Right atrium auricular region (tissue), 2 donors: ENCODE data around the gene DAZ2. TPM values are rescaled to one million over a fixed set of nuclear protein-coding genes. Genes with fewer than 3 reads are reported as not detected.
"Not testable (repeated sequence)": the region's sequence is repeated elsewhere in the genome, so short reads cannot be mapped to it uniquely, and the experiment has no call there.

Experiments
- DNase-seq: peaks from one replicate; pipeline ENCODE4 v3.0.0-alpha.2; 2019; ENCODE audit warnings: low spot score
- H3K27ac ChIP-seq, 2 donors: fragments of 200-600 bp; sonication (generic); 1 replicate in 1 of 2; 2 replicates in 1 of 2; pipeline ENCODE4 v1.5.1; 2016 to 2019
- H3K27me3 ChIP-seq, 2 donors: fragments of 200-600 bp; sonication (generic); one replicate each; pipeline versions ENCODE4 v1.5.1 to v1.6.0; 2017 to 2019
- H3K36me3 ChIP-seq: fragments of 200-600 bp; sonication (generic); one replicate; pipeline ENCODE4 v1.5.1; 2016
- H3K4me1 ChIP-seq, 2 donors: fragments of 200-600 bp; sonication (generic); one replicate each; pipeline versions ENCODE4 v1.5.1 to v1.6.0; 2017 to 2019
- H3K4me3 ChIP-seq, 2 donors: fragments of 200-600 bp; sonication (generic); 1 replicate in 1 of 2; 2 replicates in 1 of 2; pipeline ENCODE4 v1.5.1; 2017 to 2019; ENCODE audit warnings: mild to moderate bottlenecking in 1 of 2, moderate library complexity in 1 of 2
- H3K9me3 ChIP-seq, 2 donors: fragments of 200-600 bp; sonication (generic); one replicate each; pipeline ENCODE4 v1.5.1; 2019
- total RNA-seq, 2 donors: library from RNA; depleted of rRNA; stranded (reverse); fragments of >200 nt; gene quantifications; one replicate each; pipeline ENCODE4 v1.1.0, GENCODE V29; 2016

DAZ2 gene, protein sequence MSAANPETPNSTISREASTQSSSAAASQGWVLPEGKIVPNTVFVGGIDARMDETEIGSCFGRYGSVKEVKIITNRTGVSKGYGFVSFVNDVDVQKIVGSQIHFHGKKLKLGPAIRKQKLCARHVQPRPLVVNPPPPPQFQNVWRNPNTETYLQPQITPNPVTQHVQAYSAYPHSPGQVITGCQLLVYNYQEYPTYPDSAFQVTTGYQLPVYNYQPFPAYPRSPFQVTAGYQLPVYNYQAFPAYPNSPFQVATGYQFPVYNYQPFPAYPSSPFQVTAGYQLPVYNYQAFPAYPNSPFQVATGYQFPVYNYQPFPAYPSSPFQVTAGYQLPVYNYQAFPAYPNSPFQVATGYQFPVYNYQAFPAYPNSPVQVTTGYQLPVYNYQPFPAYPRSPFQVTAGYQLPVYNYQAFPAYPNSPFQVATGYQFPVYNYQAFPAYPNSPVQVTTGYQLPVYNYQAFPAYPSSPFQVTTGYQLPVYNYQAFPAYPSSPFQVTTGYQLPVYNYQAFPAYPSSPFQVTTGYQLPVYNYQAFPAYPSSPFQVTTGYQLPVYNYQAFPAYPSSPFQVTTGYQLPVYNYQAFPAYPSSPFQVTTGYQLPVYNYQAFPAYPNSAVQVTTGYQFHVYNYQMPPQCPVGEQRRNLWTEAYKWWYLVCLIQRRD
- total RNA-seq, result not detected

DNA sequence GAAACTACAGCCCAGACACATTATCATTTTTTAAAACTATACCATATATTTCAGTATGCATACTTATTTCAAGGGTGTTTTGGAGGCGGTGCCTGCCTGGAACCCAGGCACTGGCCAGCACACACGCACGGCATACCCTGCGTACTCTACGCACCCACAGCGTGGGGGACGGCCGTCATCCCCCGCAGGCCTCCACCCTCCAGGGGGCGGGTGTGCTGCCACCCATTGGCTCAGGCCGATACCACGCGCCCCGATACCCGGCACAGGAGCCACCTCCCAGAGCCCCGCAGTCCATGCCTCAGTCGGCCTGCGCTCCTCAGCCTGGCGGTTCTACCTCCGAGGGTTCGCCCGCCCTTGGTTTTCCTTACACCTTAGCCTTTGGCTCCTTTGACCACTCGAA is at the start of gene DAZ2:
Gene DAZ2 (plus strand): TSS at position 301 of the 400 bp plus-strand sequence. CDS start 208 bp downstream, outside the sequence.
- not testable (repeated sequence) for H3K27me3 ChIP-seq, DNase-seq, H3K4me3 ChIP-seq, H3K9me3 ChIP-seq, H3K27ac ChIP-seq, H3K36me3 ChIP-seq, H3K4me1 ChIP-seq

DNA sequence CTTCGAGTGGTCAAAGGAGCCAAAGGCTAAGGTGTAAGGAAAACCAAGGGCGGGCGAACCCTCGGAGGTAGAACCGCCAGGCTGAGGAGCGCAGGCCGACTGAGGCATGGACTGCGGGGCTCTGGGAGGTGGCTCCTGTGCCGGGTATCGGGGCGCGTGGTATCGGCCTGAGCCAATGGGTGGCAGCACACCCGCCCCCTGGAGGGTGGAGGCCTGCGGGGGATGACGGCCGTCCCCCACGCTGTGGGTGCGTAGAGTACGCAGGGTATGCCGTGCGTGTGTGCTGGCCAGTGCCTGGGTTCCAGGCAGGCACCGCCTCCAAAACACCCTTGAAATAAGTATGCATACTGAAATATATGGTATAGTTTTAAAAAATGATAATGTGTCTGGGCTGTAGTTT is 20.4 kb upstream of the DAZ2 start, which contains the start of gene DAZ1:
Gene DAZ1 (minus strand): TSS at position 101 of the 400 bp plus-strand sequence. CDS start 208 bp downstream, outside the sequence.
- H3K4me3 ChIP-seq, DNase-seq, H3K27me3 ChIP-seq, H3K27ac ChIP-seq, H3K4me1 ChIP-seq, H3K36me3 ChIP-seq, H3K9me3 ChIP-seq: not testable (repeated sequence)

DNA sequence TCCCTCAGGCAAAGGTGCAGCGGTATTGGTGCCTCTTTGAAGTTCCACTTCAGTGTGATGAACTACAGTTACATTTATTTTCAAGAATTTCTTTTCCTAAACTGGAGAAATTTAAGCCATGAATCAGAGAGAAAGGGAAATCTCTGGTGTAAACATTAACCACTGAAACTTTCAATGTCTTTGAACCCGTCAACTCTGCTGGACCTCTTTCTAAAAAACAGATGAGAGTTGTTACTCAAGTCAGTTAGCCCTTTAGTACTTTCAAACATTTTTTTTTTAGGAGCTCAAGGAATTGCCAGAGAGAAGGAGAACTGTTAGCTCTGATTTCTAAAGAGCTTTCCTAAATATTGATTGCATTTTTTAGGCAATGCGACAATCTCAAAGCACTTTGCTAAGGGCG is 11.9 kb upstream of the DAZ2 start:
- H3K27me3 ChIP-seq, H3K27ac ChIP-seq, H3K9me3 ChIP-seq, H3K36me3 ChIP-seq, H3K4me1 ChIP-seq, DNase-seq, H3K4me3 ChIP-seq: not testable (repeated sequence)

DNA sequence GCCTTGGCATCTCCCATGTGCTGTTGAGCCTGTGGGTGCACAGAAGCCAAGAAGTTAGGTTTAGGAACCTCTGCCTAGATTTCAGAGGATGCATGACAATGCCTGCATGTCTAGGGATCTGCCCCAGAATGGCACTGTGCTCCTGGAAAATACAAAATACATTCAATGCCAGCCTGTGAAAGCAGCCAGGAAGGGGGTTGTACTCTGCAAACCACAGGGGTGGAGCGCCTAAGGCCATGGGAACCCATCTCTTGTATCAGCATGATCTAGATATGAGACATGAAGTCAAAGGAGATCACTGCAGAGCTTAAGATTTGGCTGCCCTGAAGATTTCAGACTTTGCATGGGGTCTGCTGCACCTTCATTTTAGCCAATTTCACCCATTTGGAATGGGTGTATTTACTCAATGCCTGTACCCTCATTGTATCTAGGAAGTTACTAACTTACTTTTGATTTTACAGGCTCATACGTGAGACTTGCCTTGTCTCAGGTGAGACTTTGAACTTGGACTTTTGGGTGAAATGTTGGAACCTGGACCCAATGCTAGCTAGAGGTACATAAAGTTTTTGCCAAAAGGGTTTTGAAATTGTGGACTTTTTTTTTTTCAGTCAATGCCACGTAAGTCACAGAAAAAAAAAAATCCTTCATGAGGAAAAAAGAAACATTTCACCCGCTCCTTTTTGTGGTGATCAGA is 9.4 kb upstream of the DAZ2 start:
- not testable (repeated sequence) for H3K4me3 ChIP-seq, H3K9me3 ChIP-seq, H3K4me1 ChIP-seq, DNase-seq, H3K27ac ChIP-seq, H3K27me3 ChIP-seq, H3K36me3 ChIP-seq

DNA sequence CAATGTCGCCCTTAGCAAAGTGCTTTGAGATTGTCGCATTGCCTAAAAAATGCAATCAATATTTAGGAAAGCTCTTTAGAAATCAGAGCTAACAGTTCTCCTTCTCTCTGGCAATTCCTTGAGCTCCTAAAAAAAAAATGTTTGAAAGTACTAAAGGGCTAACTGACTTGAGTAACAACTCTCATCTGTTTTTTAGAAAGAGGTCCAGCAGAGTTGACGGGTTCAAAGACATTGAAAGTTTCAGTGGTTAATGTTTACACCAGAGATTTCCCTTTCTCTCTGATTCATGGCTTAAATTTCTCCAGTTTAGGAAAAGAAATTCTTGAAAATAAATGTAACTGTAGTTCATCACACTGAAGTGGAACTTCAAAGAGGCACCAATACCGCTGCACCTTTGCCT is 8.7 kb upstream of the DAZ2 start:
- H3K4me3 ChIP-seq, H3K27ac ChIP-seq, H3K4me1 ChIP-seq, H3K27me3 ChIP-seq, DNase-seq, H3K36me3 ChIP-seq, H3K9me3 ChIP-seq: not testable (repeated sequence)

Other genes starting within 250 kb of the DAZ2 start
- not detected for gene BPY2, start 235.3 kb upstream of the DAZ2 start, total RNA-seq
- not detected for gene DAZ1, start 20.5 kb upstream of the DAZ2 start, total RNA-seq